GM19240 (cell line): ENCODE measurements around the gene STK11IP.
"Not testable (repeated sequence)": the region's sequence is repeated elsewhere in the genome, so short reads cannot be mapped to it uniquely, and the experiment has no call there.

Experiments used
- DNase-seq: peaks from one replicate; pipeline ENCODE4 v3.0.0; 2011; ENCODE audit warnings: low spot score; ENCODE audit not compliant: insufficient read length

Gene STK11IP

GRCh38 chr2:219650426-219651248, 53.0 kb downstream of the STK11IP start:
- DNase-seq = no peak

GRCh38 chr2:219651656-219652055, 54.0 kb downstream of the STK11IP start:
- not testable (repeated sequence) for DNase-seq

DNA sequence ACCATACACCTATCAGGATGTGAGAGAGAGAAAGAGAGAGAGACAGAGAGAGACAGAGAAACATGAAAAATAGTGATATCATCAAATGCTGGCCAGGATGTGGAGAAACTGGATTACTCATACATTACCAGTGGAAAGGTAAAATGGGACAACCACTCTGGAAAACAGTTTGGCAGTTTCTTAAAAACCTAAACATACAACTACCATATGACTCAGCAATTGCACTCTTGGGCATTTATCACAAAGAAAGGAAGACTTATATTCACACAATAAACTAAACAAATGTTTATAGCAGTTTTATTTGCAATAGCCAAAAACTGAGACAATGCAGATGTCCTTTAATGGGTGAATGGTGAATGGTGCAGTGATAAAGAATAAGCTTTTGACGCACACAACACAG, 58.9 kb downstream of the STK11IP start:
- no peak for DNase-seq

- DNase-seq = no peak
Measured at GRCh38 chr2:219658196-219658846, 60.7 kb downstream of the STK11IP start.

- DNase-seq = no peak
Measured at GRCh38 chr2:219658874-219659273, 61.2 kb downstream of the STK11IP start.

DNA sequence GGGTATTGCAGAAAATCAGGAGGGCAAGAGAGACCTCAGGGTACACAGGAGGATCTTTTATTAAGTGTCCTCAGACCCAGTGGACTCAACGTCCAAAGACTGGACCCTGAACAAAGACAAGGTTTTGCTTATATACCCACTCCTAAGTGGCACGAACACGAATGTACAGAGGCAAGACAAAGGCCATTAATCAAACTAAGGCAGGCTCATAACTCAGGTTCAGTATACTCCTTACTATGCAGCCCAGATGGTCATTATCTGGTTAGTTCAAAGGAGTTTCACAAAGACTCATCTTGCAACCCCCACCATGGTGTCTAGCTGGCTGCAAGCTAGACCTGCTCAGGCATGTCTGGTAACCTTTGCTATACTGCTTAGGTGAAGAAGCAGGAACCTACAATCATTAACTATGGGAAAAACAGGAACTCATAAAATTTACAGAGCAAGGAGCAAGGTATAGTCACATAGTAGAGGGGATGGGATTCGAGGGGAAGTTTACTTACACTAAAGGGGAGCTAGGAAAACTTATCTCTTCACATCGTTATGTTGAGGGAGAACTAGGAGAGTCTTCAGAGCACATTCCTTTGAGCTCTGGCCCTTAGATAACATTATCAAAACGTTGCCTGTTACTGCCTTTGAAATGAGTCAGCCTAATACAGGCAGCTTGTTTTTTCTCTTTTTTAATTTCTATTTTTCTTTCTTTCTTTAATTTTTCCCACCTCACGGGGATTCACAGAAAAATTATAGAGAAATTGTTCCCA, 63.7 kb downstream of the STK11IP start:
- DNase-seq = no peak

GRCh38 chr2:219661955-219662395, 64.3 kb downstream of the STK11IP start:
- DNase-seq = no peak

GRCh38 chr2:219662566-219662965, 64.9 kb downstream of the STK11IP start:
- no peak for DNase-seq

GRCh38 chr2:219663116-219663762, 65.6 kb downstream of the STK11IP start:
- DNase-seq = no peak

DNA sequence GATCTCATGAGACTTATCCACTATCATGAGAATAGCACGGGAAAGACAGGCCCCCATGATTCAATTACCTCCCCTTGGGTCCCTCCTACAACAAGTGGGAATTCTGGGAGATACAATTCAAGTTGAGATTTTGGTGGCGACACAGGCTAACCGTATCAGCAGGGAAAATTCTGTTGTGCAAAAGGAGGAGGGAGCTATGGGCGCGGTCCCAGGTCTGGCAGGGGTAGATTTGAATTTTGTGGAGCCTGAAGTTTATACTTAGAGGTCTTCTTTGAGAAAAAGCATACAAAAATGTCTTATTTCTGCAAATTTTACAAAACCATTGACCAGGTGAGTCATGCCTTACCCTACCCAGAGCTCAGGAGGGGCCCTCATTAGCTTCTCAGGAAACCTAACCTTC, 66.4 kb downstream of the STK11IP start:
- DNase-seq = no peak

GRCh38 chr2:219664944-219665343, 67.3 kb downstream of the STK11IP start:
- no peak for DNase-seq

- no peak for DNase-seq
Measured at GRCh38 chr2:219665926-219666325, 68.3 kb downstream of the STK11IP start.
